KOPT-K1 (cell line): ENCODE results near the gene GFOD2.
A peak's percentile ranks its signal among the peaks of the same experiment; 100 is the strongest.
"Not testable (repeated sequence)": the region's sequence is repeated elsewhere in the genome, so short reads cannot be mapped to it uniquely, and the experiment has no call there.

Source experiments
- H3K27ac ChIP-seq: fragments of 200-600 bp; sonication (generic); 2 replicates; pipeline ENCODE4 v1.5.1; 2016; ENCODE audit warnings: antibody characterized with exemption, mild to moderate bottlenecking, low read depth, low read length; ENCODE audit not compliant: poor library complexity, severe bottlenecking
- H3K36me3 ChIP-seq: fragments of 200-600 bp; sonication (generic); 2 replicates; pipeline ENCODE4 v1.5.1; 2017; ENCODE audit warnings: antibody characterized with exemption, mild to moderate bottlenecking, low read length, moderate library complexity; ENCODE audit not compliant: insufficient read depth
- H3K9me3 ChIP-seq: fragments of 200-600 bp; sonication (generic); 2 replicates; pipeline ENCODE4 v1.5.1; 2017; ENCODE audit warnings: antibody characterized with exemption, low read length, mild to moderate bottlenecking; ENCODE audit not compliant: insufficient read depth, poor library complexity, severe bottlenecking

Gene GFOD2, protein sequence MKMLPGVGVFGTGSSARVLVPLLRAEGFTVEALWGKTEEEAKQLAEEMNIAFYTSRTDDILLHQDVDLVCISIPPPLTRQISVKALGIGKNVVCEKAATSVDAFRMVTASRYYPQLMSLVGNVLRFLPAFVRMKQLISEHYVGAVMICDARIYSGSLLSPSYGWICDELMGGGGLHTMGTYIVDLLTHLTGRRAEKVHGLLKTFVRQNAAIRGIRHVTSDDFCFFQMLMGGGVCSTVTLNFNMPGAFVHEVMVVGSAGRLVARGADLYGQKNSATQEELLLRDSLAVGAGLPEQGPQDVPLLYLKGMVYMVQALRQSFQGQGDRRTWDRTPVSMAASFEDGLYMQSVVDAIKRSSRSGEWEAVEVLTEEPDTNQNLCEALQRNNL

DNA sequence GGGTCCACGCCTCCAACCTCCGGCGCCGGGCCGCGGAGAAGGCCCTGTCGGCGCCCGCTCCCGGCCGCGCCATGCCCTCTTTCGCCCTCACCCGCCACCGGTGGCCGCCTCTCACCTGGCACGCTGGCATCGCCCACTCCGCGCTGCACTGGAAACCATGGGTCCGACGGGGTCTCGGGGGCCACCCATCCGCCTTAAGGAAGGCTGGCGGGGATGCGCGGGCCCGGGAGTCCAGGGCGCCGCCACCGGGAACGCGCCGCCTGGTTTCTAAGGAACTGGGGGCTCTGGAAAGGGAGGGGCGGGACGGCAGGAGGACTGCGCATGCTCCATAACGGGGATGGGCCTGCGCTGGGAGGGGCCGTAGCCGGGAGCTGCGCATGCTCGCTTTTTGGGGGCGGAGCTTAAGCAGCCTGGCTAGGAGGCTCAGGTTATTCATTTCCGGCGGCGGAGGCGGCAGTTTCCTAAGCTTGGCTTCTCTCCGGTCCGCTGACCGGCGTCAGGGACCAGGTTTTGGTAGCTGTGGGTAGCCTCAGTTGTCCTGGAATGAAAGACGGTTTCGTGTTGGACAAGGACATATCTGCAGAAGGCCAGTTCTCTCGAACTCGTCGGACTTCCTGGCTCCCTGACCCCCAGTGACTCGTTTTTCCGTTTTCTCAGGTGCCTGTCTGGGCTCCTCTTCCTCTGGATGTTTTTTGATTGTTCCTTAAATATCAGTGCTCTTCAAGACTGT, at the start of gene GFOD2:
Gene GFOD2 (minus strand): TSS at position 269 of the 730 bp plus-strand sequence. CDS start 33,601 bp downstream, outside the sequence.
- Histone ChIP-seq H3K27ac (peak within 1 kb of the TSS; percentile 94), H3K9me3 (no peaks in the 10 kb centered on the region)

GRCh38 chr16:67767953-67768352, 48.8 kb upstream of the GFOD2 start:
- H3K9me3 ChIP-seq: no peaks in the 10 kb centered on the region
- H3K36me3 ChIP-seq: peaks cover 53% of the 10 kb centered on the region; the same call in 1 of the 2 replicates
- no peak overlapping the region for H3K27ac ChIP-seq

More for the DNA sequence above, at the start of gene GFOD2:
- H3K36me3 ChIP-seq: peaks cover 20% of the 10 kb centered on the region; the same call in 1 of the 2 replicates

- Histone ChIP-seq H3K9me3 (no peaks in the 10 kb centered on the region), H3K27ac (no peak overlapping the region), H3K36me3 (peaks cover 40% of the 10 kb centered on the region; the same call in 1 of the 2 replicates)
These were observed 47.2 kb upstream of the GFOD2 start for GRCh38 chr16:67766291-67766690.

DNA sequence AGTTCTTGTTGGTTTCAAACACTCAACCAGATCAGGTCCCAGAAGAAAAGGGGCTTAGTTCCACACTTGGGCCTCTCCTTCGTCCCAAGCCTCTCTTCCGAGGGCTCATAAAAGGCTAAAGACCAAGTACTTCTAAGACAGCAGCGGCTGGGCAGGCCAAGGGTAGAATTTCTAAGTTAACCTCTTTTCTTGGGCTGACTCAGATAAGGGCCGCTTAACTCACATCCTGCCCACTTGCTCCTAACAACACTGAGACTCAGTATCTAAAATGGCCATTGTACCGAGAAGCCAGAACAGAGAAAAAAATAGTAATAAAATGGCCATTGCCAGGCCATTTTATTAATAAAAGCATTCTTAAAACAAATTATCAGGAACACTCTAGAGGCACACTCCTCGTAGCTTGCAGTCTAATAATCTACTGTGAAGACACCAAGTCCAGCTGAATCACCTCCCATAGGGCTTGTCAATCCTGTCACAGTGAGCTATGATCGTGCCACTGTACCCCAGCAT, 45.1 kb upstream of the GFOD2 start:
- H3K27ac ChIP-seq: no peak overlapping the region
- no peaks in the 10 kb centered on the region for H3K9me3 ChIP-seq
- peaks cover 30% of the 10 kb centered on the region; the same call in 1 of the 2 replicates for H3K36me3 ChIP-seq

- H3K27ac ChIP-seq: no peak overlapping the region
- peaks cover 41% of the 10 kb centered on the region; the same call in 1 of the 2 replicates for H3K36me3 ChIP-seq
These were observed 44.0 kb upstream of the GFOD2 start for GRCh38 chr16:67763066-67763465.

GRCh38 chr16:67762385-67762784, 43.3 kb upstream of the GFOD2 start:
- Histone ChIP-seq H3K9me3 (no peaks in the 10 kb centered on the region), H3K27ac (no peak overlapping the region), H3K36me3 (peaks cover 46% of the 10 kb centered on the region; the same call in 1 of the 2 replicates)

More at GRCh38 chr16:67763066-67763465, 44.0 kb upstream of the GFOD2 start:
- H3K9me3 ChIP-seq: no peaks in the 10 kb centered on the region

GRCh38 chr16:67761924-67762323, 42.8 kb upstream of the GFOD2 start:
- peaks cover 46% of the 10 kb centered on the region; the same call in 1 of the 2 replicates for H3K36me3 ChIP-seq
- no peak overlapping the region for H3K27ac ChIP-seq
- no peaks in the 10 kb centered on the region for H3K9me3 ChIP-seq

DNA sequence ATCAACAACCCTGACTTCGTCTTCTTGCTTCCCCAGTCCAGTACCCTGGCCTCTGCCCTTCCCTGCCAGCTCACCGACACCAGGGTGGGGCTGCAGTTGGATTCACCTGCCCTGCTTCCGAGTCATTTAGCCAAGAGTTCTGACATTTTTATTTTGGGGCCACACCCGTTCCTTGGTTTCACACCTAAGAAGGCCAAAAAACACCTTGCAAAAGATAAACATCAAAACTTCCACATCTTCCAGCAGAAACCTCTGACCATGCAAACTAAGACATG, 41.8 kb upstream of the GFOD2 start:
- Histone ChIP-seq H3K27ac (peak overlapping the region; percentile 34), H3K9me3 (no peaks in the 10 kb centered on the region), H3K36me3 (peaks cover 36% of the 10 kb centered on the region; the same call in 1 of the 2 replicates)

DNA sequence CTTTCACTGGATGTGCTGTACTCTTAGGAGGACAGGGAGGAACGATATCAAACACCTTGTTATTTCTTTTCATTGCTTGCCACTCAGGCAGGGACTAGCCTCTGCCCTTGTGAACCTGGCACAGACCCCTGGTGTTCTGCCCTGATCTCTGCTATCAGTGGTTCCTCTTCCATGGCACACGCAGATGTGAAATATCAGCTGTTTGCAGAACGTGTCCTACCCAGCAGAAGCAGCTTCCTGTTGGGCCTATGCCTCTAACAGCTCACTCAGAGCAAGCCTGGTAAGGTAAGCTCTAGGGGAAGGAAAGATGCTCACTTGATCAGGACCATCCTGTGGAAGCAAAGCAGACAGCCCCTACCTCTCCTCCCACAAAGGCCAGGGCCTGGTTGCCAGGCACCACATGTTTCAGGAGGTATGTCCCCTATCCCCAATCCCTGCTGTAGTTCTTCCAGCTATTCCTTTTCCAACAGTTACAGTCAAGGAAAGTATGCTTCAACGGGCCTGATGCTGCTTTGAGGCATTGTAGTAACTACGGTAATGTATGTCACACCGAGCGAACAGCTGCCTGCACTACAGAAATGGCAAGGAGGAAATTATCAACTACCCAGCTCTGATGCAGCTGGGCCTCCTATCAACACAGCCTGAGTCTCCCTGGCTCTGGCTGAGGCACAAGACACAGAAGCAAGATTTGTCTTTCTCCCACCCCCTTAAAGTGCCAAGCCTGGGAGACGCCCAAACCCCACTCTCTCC, 41.3 kb upstream of the GFOD2 start:
- Histone ChIP-seq H3K36me3 (peaks cover 36% of the 10 kb centered on the region; the same call in 1 of the 2 replicates), H3K27ac (peak overlapping the region; percentile 34), H3K9me3 (no peaks in the 10 kb centered on the region)

GRCh38 chr16:67758966-67759365, 39.9 kb upstream of the GFOD2 start:
- Histone ChIP-seq H3K36me3 (peaks cover 36% of the 10 kb centered on the region; the same call in 1 of the 2 replicates), H3K27ac (no peak overlapping the region), H3K9me3 (no peaks in the 10 kb centered on the region)

- Histone ChIP-seq H3K27ac (no peak overlapping the region), H3K9me3 (no peaks in the 10 kb centered on the region), H3K36me3 (peaks cover 34% of the 10 kb centered on the region; the same call in 1 of the 2 replicates)
These were observed 38.9 kb upstream of the GFOD2 start for GRCh38 chr16:67758006-67758405.

DNA sequence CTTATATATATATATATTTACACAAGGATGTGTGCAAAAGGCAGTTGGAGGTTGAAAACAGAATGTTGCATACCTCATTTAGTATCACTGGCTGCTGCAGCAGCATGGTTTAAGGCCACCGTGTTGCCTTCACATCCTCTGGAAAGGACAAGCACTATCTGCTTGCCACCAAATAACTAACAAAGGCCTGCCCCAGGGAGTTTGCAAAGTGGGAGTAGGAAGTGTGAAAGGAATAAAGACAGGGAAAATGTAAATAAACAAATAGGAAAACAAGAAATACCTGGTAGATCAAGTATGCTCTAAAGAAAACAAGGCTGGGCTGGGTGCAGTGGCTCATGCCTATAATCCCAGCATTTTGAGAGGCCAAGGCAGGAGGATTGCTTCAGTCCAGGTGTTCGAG, 33.5 kb upstream of the GFOD2 start:
- Histone ChIP-seq H3K9me3 (no peaks in the 10 kb centered on the region), H3K36me3 (peaks cover 26% of the 10 kb centered on the region; the same call in 1 of the 2 replicates)

GRCh38 chr16:67751331-67751730, 32.2 kb upstream of the GFOD2 start:
- H3K36me3 ChIP-seq: peaks cover 25% of the 10 kb centered on the region; the same call in 1 of the 2 replicates
- not testable (repeated sequence) for H3K9me3 ChIP-seq, H3K27ac ChIP-seq

More for the DNA sequence above, 33.5 kb upstream of the GFOD2 start:
- H3K27ac ChIP-seq: no peak overlapping the region

- H3K9me3 ChIP-seq: no peaks in the 10 kb centered on the region
- no peak overlapping the region for H3K27ac ChIP-seq
- H3K36me3 ChIP-seq: peaks cover 25% of the 10 kb centered on the region; the same call in 1 of the 2 replicates
These were observed 31.4 kb upstream of the GFOD2 start for GRCh38 chr16:67750466-67750865.
